K562 (cell line): ENCODE measurements around the gene FAM53A. TPM values are rescaled to one million over a fixed set of nuclear protein-coding genes. Genes with fewer than 3 reads are reported as not detected.

Experiments
- POLR2G ChIP-seq: fragments of 200-400 bp; formaldehyde crosslinking; IDR thresholded peaks from 2 replicates; pipeline ENCODE4 v1.6.1; 2017; ENCODE audit warnings: low read depth, mild to moderate bottlenecking, antibody characterized with exemption, low read length, moderate library complexity
- POU5F1 ChIP-seq: fragments of 150-350 bp; IDR thresholded peaks from 2 replicates; pipeline ENCODE4 v1.6.1; 2014; ENCODE audit warnings: borderline replicate concordance, low read length, low read depth, mild to moderate bottlenecking; ENCODE audit not compliant: partially characterized antibody
- TEAD4 ChIP-seq, 2 experiments: sonication (generic) in 1 of 2; formaldehyde crosslinking in 1 of 2; IDR thresholded peaks; 2 replicates each; pipeline versions ENCODE4 v1.6.1 to v1.8.0; 2012 to 2022; ENCODE audit warnings: borderline replicate concordance in 1 of 2, inconsistent platforms in 1 of 2, low read length in 1 of 2, mild to moderate bottlenecking in 1 of 2, missing genetic modification reagents in 1 of 2
- TFAM ChIP-seq: fragments of 250-450 bp; sonication (Bioruptor Pico); conservative IDR thresholded peaks from 2 replicates; pipeline ENCODE4 v1.5.0; 2021; ENCODE audit warnings: mild to moderate bottlenecking, moderate library complexity
- ZNF146 ChIP-seq: IDR thresholded peaks from one replicate; pipeline ENCODE4 v1.6.1; 2018; ENCODE audit warnings: missing compliant biosample characterization; ENCODE audit not compliant: unreplicated experiment
- ZNF347 ChIP-seq: fragments of 450-650 bp; formaldehyde crosslinking; IDR thresholded peaks from 2 replicates; pipeline ENCODE4 v1.4.0; 2020; ENCODE audit warnings: low read depth, mild to moderate bottlenecking, moderate library complexity
- polyA plus RNA-seq, 8 experiments: library from polyadenylated mRNA; depleted of rRNA in 4 of 8; stranded (reverse) in 5 of 8; unstranded in 3 of 8; fragments of >200 nt; fragmentation: Nextera tagmentation in 2 of 8; fragmentation: Illumina TruSeq in 1 of 8; extraction: Ambion mirVana in 2 of 8; extraction: Trizol in 1 of 8; gene quantifications; 2 replicates each; pipeline versions ENCODE4 v1.2.1 to v1.2.3, GENCODE V29; 2011 to 2014; ENCODE audit warnings: inconsistent platforms in 1 of 8, missing spikeins in 1 of 8
- total RNA-seq, 7 experiments: library from RNA; depleted of rRNA in 6 of 7; stranded (reverse); fragments of >200 nt in 6 of 7; fragmentation: Illumina TruSeq in 2 of 7; extraction: Trizol in 2 of 7; gene quantifications; 2 replicates each; pipeline versions ENCODE4 v1.2.1 to v1.2.3, GENCODE V29; 2011 to 2021; ENCODE audit warnings: low replicate concordance in 1 of 7
- TF ChIP-seq, protein P1 (sequence below): fragments of 450-650 bp; formaldehyde crosslinking; IDR thresholded peaks from 2 replicates; pipeline ENCODE4 v1.4.0; 2020; ENCODE audit warnings: mild to moderate bottlenecking, moderate library complexity
- TF ChIP-seq, protein P2 (sequence below), 2 experiments: fragments of 450-650 bp; formaldehyde crosslinking in 1 of 2; IDR thresholded peaks; 2 replicates each; pipeline versions ENCODE4 v1.4.0 to v1.6.1; 2014 to 2020; ENCODE audit warnings: mild to moderate bottlenecking in 2 of 2, borderline replicate concordance in 1 of 2, low read depth in 1 of 2
- TF ChIP-seq, protein P3 (sequence below): fragments of 450-650 bp; formaldehyde crosslinking; IDR thresholded peaks from 2 replicates; pipeline ENCODE4 v1.4.0; 2020; ENCODE audit warnings: mild to moderate bottlenecking
- TF ChIP-seq, protein P4 (sequence below): fragments of 200-800 bp; sonication (Bioruptor generic); IDR thresholded peaks from 2 replicates; pipeline ENCODE4 v1.6.1; 2017; ENCODE audit warnings: missing genetic modification characterization, missing compliant biosample characterization

Gene FAM53A
- total and polyA plus RNA-seq, 9 of the 15 experiments (the other 6 are each of a cell fraction or from before 2014, with no cell fraction given) = 0.53 to 2.7 (median 1.4) TPM; not detected in 2

DNA sequence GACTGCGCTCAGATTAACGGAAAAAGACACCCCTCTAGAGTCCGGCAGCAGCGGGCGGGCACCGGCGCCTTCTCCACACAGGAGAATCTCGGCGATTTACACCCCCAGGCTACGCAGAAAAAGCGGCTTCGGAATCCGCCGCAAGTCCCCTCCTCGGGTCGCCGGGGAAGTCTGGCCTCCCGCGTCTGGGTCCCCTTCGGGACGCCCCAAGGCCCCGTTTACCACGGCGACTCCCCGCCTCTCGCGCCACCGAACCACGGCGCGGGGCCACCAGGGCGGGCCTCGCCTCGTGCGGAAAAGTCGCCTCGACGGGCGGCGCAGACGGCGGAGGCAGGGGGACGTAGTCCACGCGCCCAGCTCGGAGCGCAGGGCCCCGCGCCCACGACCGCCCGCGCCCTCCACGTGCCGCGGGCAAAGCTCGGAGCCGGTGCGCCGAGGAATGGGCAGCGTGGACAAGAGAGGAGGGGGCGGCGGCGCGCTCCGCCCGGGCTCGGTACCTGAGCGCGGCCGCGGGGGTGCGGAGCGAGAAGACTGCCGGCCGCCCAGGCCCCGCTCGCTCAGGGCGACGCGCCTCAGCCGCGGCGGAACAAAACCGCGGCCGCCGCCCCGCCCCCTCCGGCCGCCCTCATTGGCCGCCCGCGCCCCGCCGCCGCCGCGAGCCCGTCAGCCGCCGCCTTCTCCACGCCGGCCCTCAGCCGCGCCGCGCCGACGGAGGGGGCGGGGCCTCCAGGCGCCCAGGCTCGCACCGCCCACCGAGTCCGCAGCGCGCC lies at the start of gene FAM53A (continued):
- TF ChIP-seq, protein P1, sequence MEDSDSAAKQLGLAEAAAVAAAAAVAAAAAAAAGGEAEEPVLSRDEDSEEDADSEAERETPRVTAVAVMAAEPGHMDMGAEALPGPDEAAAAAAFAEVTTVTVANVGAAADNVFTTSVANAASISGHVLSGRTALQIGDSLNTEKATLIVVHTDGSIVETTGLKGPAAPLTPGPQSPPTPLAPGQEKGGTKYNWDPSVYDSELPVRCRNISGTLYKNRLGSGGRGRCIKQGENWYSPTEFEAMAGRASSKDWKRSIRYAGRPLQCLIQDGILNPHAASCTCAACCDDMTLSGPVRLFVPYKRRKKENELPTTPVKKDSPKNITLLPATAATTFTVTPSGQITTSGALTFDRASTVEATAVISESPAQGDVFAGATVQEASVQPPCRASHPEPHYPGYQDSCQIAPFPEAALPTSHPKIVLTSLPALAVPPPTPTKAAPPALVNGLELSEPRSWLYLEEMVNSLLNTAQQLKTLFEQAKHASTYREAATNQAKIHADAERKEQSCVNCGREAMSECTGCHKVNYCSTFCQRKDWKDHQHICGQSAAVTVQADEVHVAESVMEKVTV (CRISPR knock-in tag) = no peak
- TF ChIP-seq ZNF146 (CRISPR knock-in tag) = no peak
- TF ChIP-seq, protein P2, sequence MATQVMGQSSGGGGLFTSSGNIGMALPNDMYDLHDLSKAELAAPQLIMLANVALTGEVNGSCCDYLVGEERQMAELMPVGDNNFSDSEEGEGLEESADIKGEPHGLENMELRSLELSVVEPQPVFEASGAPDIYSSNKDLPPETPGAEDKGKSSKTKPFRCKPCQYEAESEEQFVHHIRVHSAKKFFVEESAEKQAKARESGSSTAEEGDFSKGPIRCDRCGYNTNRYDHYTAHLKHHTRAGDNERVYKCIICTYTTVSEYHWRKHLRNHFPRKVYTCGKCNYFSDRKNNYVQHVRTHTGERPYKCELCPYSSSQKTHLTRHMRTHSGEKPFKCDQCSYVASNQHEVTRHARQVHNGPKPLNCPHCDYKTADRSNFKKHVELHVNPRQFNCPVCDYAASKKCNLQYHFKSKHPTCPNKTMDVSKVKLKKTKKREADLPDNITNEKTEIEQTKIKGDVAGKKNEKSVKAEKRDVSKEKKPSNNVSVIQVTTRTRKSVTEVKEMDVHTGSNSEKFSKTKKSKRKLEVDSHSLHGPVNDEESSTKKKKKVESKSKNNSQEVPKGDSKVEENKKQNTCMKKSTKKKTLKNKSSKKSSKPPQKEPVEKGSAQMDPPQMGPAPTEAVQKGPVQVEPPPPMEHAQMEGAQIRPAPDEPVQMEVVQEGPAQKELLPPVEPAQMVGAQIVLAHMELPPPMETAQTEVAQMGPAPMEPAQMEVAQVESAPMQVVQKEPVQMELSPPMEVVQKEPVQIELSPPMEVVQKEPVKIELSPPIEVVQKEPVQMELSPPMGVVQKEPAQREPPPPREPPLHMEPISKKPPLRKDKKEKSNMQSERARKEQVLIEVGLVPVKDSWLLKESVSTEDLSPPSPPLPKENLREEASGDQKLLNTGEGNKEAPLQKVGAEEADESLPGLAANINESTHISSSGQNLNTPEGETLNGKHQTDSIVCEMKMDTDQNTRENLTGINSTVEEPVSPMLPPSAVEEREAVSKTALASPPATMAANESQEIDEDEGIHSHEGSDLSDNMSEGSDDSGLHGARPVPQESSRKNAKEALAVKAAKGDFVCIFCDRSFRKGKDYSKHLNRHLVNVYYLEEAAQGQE (IDR thresholded peaks at IDR 0.05; ENCODE audit: borderline replicate concordance) = no peak
- TF ChIP-seq, protein P2 (CRISPR knock-in tag; IDR thresholded peaks at IDR 0.05; ENCODE audit: low read depth) = 0 out of 2 replicates have a peak, but pooled peaks have one; percentile 62
- TF ChIP-seq TFAM (CRISPR knock-in tag) = no peak
- TF ChIP-seq ZNF347 (CRISPR knock-in tag) = no peak
- TF ChIP-seq, protein P3, sequence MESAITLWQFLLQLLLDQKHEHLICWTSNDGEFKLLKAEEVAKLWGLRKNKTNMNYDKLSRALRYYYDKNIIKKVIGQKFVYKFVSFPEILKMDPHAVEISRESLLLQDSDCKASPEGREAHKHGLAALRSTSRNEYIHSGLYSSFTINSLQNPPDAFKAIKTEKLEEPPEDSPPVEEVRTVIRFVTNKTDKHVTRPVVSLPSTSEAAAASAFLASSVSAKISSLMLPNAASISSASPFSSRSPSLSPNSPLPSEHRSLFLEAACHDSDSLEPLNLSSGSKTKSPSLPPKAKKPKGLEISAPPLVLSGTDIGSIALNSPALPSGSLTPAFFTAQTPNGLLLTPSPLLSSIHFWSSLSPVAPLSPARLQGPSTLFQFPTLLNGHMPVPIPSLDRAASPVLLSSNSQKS (CRISPR knock-in tag) = no peak
- TF ChIP-seq TEAD4 (IDR thresholded peaks at IDR 0.05; ENCODE audit: low read length) = no peak
- TF ChIP-seq TEAD4 (CRISPR knock-in tag; IDR thresholded peaks at IDR 0.05; ENCODE audit: borderline replicate concordance) = peak; percentile 96
- TF ChIP-seq POU5F1 = no peak
- TF ChIP-seq POLR2G = peak; percentile 88
- TF ChIP-seq, protein P4, sequence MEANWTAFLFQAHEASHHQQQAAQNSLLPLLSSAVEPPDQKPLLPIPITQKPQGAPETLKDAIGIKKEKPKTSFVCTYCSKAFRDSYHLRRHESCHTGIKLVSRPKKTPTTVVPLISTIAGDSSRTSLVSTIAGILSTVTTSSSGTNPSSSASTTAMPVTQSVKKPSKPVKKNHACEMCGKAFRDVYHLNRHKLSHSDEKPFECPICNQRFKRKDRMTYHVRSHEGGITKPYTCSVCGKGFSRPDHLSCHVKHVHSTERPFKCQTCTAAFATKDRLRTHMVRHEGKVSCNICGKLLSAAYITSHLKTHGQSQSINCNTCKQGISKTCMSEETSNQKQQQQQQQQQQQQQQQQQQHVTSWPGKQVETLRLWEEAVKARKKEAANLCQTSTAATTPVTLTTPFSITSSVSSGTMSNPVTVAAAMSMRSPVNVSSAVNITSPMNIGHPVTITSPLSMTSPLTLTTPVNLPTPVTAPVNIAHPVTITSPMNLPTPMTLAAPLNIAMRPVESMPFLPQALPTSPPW (CRISPR knock-in tag) = peak; percentile 85
